Activated T-cell treated with anti-CD3 and anti-CD28 coated beads for 48 hours (primary cell): ENCODE results near the gene NHLRC3.
"Not testable (repeated sequence)": the region's sequence is repeated elsewhere in the genome, so short reads cannot be mapped to it uniquely, and the experiment has no call there.

ENCODE experiments used
- DNase-seq: peaks from one replicate; pipeline ENCODE4 v3.0.0-alpha.2; 2020; ENCODE audit warnings: low read depth

Gene NHLRC3

DNA sequence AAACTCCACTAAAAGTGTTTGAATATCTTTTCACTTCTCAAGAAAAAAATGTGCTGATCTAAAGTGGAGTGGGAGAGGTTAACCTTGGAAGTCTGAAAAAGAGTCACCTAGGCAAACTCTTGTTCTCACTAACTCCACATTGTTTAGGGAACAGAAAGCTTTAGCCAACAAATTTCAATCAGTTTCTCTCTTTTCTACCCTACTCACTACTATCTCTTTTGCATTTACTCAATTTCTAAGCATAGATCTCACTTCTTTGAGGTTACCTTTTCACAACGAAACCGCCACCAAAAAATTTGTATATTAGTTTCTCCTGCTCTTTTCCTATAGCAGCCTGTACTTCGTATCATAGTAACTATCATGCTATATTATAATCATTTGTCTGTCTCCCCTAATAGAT lies 6.3 kb downstream of the NHLRC3 start:
- no peak for DNase-seq

DNA sequence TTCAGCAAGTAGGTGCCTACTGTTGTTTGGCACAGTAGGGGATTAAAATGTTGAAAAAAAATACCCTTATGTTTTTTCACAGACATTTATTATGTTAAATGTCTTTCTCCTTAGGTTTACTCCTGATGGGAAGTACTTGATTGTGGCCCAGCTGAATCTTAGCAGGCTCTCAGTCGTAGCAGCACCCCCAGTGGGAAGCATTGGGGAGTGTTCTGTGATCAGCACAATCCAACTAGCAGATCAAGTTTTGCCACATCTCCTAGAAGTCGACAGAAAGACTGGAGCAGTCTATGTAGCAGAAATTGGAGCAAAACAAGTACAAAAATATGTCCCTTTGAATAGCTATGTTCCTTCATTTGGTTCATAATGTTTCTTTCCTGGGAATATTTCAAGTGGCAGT lies 9.3 kb downstream of the NHLRC3 start:
- no peak for DNase-seq

DNA sequence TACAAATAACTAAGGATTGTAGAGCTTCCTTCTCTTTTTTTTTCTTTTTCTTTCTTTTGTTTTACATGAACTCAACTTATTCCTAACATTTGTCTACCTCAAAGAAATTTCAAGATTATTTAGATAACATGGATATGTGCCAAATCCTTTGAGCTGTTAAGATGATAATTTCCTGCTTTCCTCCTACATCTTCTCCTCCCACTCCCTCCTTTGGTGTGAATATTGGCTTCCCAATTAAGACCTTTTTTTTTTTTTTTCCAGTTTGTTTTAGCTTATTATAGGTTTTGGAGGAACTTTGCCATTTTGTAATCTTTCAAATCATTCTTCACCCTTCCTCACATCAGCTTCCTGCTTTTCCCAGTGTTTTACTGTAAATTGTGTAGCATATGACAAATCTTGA lies 10.6 kb downstream of the NHLRC3 start:
- DNase-seq, result no peak

DNA sequence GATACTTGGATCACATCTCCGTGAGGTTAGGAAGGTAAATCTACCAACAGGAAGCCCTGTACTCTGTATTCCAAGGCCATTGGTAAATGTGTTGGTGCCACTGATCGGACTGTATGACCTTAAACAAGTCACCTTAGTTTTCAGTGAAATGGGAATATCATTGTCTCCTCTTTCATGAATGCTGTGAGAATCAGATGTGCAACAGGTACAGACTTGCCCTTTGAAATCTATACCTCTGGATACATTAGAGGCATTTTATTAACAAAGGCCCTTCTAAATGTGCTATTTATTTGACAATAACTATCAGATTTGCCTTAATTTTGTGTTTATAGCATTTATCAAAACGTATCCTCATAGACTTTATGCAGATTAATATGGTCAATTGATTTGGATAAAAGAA lies 11.0 kb downstream of the NHLRC3 start:
- no peak for DNase-seq

DNA sequence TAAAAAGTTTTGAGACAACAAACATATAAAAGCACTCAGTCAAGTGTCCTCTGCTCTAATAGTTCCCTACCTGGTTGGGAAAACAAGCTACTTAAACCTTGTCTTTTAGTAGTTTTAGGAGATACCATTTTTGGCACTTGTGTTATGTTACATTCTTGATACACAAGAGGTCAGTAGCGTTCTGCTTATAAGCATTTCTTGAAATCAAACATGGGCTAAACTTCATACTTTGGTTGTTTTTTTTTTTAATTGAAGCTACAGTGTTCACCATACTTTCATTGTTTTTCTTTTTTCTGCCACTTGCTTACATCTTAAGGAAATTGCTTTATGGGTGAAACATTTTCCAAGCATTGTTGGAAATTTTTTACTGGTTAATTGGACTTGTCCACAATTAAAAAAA lies 12.9 kb downstream of the NHLRC3 start:
- DNase-seq, result no peak

DNA sequence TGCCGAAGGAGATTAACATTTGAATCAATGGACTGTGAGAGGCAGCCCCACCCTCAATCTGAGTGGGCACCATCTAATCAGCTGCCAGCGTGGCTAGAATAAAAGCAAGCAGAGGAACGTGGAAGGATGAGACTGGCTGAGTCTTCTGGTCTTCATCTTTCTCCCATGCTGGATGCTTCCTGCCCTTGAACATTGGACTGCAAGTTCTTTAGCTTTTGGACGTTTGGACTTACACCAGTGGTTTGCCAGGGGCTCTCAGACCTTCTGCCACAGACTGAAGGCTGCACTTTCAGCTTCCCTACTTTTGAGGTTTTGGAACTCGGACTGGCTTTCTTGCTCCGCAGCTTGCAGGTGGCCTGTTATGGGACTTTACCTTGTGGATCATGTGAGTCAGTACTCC lies 14.7 kb downstream of the NHLRC3 start:
- no peak for DNase-seq

DNA sequence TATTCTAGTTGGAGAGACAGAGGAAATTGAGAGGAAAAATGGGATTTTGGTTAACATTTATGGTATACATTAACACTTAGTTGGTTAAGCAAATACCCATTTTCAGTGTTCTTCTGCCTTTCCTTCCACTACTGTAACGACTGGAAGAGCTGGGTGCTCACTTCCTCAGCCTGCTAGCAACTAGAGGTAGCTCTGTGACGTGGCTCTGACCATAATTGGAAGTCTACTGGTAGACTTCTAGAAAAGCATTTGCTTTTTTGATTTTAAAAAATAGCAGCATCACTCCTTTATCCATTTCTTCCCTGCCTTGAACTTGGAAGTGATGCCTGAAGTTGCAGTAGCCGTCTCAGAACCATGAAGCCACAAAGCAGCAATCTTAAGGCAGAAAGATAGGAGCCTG lies 15.9 kb downstream of the NHLRC3 start:
- no peak for DNase-seq

DNA sequence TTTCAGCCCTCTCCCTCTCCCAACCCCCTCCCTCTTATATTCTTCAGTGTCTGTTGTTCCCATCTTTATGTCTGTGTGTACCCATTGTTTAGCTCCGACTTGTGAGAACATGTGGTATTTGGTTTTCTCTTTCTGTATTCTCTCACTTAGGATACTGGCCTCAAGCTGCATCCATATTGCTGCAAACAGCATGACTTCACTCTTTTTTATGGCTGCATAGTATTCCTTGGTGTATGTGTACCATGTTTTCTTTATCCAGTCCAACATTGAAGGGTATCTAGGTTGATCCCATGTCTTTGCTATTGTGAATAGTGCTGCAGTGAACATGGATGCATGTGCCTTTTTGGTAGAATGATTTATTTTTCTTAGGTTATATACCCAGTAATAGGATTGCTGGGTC lies 17.8 kb downstream of the NHLRC3 start:
- no peak for DNase-seq

DNA sequence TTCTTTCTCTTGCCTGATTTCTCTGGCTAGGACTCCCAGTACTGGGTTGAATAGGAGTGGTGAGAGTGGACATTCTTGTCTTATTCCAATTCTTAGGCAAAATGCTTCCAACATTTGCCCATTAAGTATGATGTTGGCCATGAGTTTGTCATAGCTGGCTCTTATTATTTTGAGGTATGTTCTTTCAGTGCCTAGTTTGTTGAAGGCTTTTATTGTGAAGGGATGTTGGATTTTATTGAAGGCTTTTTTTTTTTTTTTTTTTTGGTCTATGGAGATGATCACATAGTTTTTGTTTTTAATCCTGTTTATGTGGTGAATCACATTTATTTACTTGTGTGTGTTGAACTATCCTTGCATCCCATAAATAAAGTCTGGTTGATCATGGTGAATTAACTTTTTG lies 19.8 kb downstream of the NHLRC3 start:
- DNase-seq, result no peak

DNA sequence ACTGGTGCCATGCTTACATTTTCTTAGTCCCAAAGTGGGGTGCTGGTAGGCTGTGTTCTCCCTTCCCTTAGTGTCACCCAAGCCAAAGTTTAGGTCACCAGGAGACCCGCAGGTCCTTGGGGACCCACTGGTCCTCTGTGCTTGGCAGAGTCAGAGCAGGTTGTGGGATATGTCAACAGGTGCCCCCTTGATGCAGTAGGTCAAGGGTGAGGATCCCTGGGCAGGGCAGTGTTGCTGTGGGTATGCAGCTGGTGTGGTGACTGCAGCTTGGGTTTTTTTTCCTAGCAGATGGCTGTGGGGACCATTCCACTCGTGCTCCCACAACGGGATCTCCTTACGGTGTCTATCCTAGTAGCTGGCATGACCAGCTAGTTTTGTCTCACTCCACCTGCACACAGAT lies 23.7 kb downstream of the NHLRC3 start:
- no peak for DNase-seq

DNA sequence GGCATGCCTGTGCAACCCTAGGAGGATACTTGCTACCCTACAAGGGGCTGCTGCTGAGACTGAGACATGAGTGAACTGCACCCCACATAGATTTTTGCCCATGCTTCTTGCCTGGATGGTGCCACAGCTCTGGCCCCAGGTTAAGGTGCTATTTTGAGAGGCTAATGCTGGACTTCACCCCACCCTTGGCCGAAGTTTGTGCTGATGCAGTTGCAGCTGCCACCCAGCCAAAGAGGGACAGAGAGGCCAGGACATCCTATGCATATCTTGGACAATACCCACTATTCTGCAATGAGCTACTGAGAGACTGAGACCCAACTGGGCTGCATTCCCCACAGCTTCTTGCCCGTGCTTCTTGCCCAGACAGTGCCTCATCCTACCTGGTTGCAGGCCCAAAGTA lies 34.6 kb downstream of the NHLRC3 start:
- DNase-seq, result no peak

DNA sequence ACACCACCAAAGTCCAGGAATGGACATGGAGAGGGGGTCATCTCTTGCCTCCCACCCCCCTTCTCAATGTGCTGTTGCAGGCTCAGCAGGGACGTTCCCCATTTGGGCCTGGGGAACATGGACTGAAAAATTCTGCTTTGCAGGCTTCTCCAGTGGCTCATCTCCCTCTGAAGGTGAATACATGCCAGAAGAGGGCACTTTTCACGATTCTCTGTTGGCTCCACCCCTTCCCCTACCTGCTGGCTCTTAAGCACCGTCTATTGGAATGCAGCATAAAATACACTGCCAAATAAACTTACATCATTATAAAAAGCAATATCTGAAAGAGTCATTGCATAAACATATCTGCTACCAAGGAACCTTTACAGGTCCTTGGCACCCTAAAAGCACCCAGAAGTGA lies 35.7 kb downstream of the NHLRC3 start:
- no peak for DNase-seq

DNA sequence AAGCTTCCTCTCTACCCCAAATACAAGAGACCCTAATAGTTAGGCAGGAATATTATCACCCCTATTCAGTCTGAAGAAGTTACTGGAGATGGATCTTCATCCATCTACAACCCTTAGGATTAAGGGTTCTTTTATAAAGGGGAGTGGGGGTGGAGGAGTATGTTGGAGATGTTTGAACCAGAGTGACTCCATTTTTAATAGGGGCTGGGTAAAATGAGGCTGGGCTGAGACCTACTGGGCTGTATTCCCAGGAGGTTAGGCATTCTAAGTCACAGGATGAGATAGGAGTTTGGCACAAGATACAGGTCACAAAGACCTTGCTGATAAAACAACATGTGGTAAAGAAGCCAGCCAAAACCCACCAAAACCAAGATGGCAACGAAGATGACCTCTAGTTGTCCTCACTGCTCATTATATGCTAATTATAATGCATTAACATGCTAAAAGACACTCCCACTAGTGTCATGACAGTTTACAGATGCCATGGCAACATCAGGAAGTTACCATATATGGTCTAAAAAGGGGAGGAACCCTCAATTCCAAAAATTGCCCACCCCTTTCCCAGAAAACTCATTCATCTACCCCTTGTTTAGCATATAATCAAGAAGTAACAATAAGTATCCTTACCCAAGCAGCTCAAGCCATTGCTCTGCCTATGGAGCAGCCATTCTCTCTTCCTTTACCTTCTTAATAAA lies 48.1 kb downstream of the NHLRC3 start:
- not testable (repeated sequence) for DNase-seq

DNA sequence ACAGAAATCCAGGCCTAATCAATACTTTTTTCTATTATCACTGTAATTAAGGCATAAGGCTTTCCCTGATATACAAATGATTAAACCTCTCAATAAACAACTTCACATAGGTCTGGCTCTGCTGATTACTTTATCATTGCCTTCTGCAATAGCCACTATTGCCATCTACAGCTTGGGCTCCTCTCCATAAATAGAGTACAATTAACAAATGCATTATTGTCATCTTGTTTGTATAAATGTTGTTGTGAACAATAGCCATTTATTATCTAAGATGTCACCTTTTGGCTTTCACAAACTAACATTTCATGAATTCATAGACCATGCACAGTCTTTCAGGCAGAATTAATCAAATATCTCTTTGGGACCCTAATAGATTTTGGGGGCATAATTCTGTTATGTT lies 53.3 kb downstream of the NHLRC3 start:
- DNase-seq, result no peak

DNA sequence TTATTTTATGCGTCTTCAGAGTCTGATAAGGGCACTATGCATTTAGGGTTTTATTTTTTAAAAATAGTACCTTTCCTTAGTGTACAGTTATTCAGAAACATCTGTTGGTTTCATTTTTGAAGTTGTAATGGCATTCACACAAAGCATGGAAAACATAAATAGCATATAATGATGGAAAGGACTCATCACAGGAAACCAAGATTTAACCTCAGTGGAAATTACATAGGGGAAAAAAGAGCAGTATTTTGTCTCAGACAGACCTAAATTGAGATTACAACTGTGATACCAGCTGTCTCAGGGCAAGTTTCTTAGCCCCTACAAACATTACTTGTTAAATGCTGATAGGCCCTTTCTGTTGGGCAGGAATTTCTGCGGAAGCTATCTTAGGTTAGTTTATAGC lies 57.2 kb downstream of the NHLRC3 start:
- DNase-seq, result no peak

DNA sequence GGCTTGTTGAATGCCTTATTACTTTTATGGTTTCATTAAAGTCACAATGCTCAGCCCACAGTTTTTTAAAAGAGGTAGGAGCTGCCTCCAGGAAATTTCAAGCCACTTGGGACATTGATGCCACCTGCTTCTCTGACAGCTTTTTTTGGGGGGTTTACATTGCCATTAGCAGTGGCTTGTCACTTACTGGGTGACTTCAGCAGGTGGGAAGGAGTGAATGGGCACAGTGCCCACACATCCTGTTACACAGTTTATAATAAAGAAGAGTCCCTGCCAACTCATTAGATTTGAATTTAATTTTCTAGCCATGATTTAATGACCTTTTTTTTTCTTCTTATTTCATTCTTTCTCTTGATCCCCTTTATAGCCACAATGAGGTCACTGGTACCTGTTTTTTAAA lies 61.0 kb downstream of the NHLRC3 start:
- no peak for DNase-seq
